ENCODE measurements around the gene GDF7. TPM values are rescaled to one million over a fixed set of nuclear protein-coding genes. Genes with fewer than 3 reads are reported as not detected.

Gene GDF7
- total RNA-seq (2022; extraction: Qiagen RNA extraction; ENCODE audit: low read depth) = 0.06 to 0.10 TPM (median 0.07 TPM) in 5 replicates

DNA sequence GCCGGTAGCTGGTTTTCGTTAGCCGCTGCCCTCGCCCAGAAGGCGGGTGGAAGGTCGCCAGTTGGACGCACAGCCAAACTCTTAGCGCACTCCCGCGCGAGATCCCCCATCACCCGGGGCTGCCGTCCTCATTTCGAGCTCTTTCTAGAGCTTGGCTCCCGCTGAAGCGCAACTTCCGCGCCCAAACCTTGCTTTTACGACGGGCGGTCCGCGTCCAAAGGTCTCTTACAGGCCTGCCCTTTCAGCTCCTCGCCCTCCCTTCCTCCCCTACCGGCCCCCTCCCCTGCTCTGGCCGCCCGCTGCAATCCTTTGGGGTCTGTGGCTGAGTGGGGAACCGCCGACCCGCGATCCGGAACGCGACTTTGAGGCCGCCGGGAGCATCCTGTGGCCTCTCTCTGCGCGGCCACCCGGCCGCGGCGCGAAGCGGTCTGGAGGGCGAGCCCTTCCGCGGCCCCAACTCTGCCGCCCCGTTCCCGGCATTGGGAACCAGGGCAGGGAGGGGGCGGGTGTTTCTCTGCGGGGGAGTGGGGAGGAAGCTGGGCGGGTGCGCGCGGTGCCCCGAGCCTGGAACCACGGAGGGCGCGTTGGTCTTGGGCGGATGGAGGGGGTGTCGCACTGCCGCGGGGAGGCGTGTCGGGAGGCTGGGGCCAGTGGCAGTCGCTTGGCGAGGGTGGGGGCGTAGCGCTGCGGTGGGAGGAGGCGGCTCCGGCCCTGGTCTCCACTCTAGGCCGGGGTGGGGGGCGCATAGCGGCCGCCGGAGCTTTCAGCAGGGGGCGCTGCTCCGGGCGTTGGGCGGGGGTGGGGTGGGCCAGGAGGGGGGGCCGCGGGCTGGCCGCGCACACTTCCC lies at the start of gene GDF7:
Gene GDF7 (plus strand): TSS at position 841 of the 847 bp plus-strand sequence. CDS start 96 bp downstream, outside the sequence.

DNA sequence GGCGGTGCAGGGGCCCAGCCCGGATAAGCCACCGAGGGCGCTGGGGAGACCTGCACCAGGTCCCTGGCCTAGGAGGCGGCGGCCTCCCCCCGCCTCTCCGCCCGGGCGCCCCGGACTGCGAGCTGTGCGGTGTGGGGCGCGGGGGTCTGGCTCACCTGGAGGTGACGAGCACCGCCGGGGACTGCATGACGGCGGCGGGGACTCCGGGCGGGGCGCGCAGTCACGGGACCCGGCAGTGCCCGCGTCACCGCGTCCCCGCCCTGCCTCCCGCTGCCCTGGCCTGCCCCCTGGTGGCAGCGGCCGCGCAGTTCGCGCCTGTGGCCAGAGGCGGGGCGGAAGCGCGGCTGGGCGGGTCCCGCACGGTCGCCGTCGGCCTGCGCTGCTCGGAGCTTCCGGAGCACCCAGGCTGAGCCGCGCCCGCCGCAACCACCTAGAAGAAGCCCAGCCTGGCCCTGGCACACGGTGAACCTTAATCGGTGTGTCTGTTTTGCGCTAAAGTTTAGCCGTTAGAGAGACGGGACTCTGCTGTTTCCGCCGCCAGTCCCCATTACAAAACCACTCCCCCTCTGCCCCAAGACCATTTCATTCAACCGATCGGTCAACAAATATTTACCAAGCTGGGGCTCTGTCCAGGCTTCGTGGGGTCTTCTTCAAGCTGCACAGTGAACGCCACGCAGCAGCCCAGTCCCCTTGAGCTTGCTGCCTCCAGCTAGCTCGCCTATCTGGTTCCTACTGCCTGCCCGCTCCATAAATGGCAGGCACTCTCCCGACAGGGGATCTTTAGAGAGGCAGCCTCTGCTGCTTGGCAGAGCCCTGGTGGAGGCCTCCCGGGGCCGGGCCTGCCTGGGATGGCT lies 15.8 kb upstream of the GDF7 start, which contains the start of gene HS1BP3:
Gene HS1BP3 (minus strand): TSS at position 222 of the 854 bp plus-strand sequence. CDS start 35 bp downstream, at position 187.

Other genes starting within 250 kb of the GDF7 start
- gene RHOB, start 220.1 kb upstream of the GDF7 start, total RNA-seq (2022; extraction: Qiagen RNA extraction; ENCODE audit: low read depth) = 202 to 309 TPM (median 297 TPM) in 5 replicates
- 37.8 to 46.1 TPM (median 44.9 TPM) in 5 replicates for gene HS1BP3, start 16.0 kb upstream of the GDF7 start, total RNA-seq (2022; extraction: Qiagen RNA extraction; ENCODE audit: low read depth)
- 15.4 to 20.8 TPM (median 19.0 TPM) in 5 replicates for gene LDAH, start 156.0 kb downstream of the GDF7 start, total RNA-seq (2022; extraction: Qiagen RNA extraction; ENCODE audit: low read depth)